NCI-H460 (cell line): Measurements from ENCODE around the gene LRRIQ4. TPM values are rescaled to one million over a fixed set of nuclear protein-coding genes. Genes with fewer than 3 reads are reported as not detected.

Source experiments
- DNase-seq: peaks from one replicate; pipeline ENCODE4 v3.0.0-alpha.2; 2016; ENCODE audit warnings: low read depth; ENCODE audit errors: extremely low read depth
- polyA plus RNA-seq: library from polyadenylated mRNA; depleted of rRNA; stranded (reverse); fragments of >200 nt; gene quantifications from 2 replicates; pipeline ENCODE4 v1.2.3, GENCODE V29; 2014; cell fraction: nucleus; rRNA removed
- total RNA-seq: library from RNA; depleted of rRNA; stranded (reverse); fragments of >200 nt; shearing (Covaris generic); gene quantifications from 2 replicates; pipeline ENCODE4 v1.2.3, GENCODE V29; 2014; rRNA removed

Gene LRRIQ4
- total RNA-seq, result 0.10 and 0.17 TPM in 2 replicates
- polyA plus RNA-seq, result not detected in 2 replicates

DNA sequence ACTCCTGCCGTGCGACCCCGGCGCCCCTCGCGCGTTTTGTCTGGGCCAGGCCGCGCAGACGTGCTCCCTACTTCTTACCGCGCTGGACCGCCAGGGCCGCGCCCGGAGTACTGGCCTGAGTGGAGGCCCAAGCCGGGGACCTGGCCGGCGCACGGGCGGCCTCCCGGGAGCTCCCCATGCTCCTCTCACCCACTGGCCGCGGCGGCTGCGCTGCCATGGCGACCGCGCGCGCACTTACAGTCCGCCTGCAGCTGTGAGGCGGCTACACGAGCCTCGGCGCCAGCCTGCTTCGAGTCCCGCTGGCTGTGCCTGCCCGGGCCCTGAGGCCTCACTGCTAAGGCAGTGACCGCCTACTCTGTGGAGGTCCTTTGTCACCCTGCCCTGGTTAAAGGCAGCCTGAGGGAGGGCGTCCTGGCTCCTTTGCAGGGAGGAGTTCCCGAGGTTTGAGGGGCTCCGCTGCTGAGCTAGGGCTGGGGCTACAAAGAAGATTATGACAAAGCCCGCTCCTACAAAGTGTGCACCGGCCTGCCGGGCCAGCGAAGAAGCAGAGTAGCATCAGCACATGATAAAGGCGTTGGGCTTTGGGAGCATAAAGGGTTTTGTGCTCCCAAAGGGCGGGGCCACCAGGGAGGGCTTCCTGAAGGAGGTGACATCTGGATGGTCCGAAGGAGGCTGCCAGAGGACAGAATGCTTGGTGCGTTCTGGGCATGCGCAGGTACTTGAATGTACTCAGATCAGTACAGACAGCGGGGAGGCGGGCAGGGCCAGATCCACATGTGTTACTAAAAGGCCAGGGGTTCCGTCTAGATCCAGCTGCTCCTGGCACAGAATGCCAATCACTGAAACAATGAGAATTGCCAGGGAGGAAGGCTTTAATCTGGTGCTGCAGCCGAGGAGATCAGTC lies at the start of gene LRRIQ4, which contains the start of gene LRRC34:
Gene LRRIQ4, plus strand, starts transcription at position 539 of the 904 bp plus-strand sequence. CDS start 9,052 bp downstream, outside the sequence.
Gene LRRC34, minus strand, starts transcription at position 573 of the 904 bp plus-strand sequence. Its CDS starts 356 bp downstream, at position 217.
- peak; percentile 84 for DNase-seq

DNA sequence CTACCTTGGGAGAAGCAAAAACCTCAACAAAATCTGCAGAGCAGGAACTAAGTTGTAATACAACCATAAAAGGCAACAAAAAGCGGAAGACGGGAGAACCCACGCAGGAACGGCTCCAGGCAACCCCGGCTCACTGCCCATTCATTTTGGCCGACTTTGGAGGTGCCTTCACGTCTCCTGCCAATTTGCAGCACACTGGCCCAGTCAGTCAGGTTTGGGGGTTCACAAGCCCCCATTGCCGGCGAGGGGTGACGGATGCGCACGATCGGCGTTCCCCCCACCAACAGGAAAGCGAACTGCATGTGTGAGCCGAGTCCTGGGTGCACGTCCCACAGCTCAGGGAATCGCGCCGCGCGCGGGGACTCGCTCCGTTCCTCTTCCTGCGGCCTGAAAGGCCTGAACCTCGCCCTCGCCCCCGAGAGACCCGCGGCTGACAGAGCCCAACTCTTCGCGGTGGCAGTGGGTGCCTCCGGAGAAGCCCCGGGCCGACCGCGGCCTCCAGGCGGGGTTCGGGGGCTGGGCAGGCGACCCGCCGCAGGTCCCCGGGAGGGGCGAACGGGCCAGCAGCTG lies 48.3 kb upstream of the LRRIQ4 start:
- no peak for DNase-seq

DNA sequence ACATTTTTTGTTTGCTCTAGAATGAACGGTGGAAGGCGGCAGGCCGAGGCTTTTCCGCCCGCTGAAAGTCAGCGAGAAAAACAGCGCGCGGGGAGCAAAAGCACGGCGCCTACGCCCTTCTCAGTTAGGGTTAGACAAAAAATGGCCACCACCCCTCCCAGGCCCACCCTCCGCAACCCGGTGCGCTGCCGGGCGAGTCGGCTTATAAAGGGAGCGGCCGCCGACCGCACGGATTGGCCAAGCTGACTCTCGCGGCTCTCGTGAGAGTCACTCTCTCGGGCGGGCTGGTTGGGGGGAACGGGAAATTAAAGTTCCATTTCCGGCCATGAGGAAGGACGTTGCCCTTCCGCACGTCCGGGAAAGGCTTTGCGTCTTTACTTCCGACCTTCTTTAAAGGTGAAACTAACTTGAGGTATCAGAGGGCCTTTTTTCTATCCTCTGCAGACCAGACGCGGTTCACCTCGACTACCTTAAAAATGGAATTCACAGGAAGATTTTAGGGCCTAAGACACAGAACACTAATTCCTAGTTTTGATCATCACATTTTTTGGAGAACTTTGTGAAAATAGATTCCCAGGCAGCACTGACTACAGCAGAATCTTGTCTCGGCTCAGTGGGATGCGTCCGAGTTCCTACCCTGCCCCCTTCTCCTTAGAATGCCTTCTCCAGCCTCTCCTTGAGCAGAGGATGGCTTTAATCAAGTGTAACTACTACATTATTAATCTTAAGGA lies 47.6 kb upstream of the LRRIQ4 start, which contains the start of gene TERC:
Gene TERC, minus strand, starts transcription at position 179 of the 731 bp plus-strand sequence.
- DNase-seq, result peak; percentile 68

DNA sequence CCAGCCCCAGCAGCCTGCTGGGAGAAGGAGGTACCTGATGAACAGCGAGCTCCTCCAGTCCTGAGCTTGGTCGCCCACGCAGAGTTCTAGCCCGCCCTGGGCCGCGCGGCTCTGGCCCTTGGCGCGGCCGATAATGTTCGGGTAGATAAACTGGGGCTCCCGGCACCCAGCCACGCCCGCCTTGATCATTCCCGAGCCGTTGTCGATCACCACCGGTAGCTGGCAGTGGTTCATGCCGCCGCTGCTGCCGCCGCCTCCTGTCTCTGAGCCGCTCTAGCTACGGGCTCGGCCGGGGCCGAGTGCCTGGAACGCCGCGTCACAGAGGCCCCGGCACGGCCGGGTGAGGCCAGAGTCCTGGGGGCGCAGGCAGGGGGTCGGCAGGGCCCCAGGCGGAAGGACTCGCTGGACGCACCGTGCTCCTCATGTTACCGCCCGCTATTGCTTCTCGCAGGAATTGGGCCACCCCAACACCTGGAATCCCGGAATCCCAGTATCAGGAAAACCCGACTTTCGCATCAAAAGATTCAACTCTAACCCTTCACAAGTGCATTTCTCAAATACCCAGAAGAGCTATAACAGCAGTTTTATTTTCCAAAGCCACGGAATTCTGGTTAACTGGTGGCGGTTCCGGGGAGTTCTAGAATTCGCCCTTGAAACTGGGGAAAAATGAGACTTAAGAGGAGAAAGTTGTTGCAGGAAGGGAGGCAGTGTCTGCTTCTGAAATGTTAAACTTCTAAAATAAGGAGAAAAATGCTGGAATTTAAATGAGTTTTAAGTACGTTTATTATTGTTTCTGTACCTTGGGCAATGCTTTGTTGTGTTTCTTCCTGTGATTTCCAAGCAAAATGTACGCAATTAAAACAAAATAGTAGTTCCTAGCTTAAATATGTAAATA lies 43.1 kb upstream of the LRRIQ4 start, which contains the start of gene ACTRT3:
Gene ACTRT3, minus strand, starts transcription at position 275 of the 895 bp plus-strand sequence. Its CDS starts 41 bp downstream, at position 234.
- peak; percentile 35 for DNase-seq

DNA sequence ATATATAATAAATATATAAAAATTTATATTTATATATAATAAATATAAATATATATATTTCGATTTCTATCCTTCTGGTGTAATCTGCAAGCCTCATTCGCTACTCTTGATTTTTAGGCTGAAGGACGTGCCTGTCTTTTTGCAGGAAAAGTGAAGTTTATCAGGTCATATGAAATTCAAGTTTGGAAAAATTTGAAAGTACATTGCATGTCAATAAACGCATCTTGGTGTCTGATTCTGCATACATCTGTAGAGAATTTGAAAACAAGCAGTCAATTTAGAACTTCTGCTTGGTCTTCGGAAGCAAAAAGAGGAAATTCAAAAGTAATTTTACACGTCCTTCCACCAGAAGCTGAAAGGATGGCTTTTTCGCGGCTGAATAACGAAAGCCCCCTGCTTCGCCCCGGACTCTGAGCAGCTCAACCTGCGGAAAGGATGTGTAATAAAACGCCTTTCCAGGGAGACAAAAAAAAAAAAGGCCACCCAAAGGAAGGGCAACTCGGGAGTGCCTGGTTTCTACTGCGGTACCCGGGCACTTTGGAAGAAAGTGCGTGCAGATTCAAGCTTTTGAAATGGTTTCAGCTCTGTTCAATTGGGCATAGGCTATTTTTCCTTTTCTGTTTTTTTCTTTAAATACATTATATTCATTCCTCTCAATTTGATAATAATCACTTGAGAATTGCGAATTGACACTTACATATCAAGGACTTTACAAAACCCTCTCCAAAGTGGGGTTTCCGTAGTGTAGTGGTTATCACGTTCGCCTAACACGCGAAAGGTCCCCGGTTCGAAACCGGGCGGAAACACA lies 41.0 kb upstream of the LRRIQ4 start:
- peak; percentile 75 for DNase-seq

DNA sequence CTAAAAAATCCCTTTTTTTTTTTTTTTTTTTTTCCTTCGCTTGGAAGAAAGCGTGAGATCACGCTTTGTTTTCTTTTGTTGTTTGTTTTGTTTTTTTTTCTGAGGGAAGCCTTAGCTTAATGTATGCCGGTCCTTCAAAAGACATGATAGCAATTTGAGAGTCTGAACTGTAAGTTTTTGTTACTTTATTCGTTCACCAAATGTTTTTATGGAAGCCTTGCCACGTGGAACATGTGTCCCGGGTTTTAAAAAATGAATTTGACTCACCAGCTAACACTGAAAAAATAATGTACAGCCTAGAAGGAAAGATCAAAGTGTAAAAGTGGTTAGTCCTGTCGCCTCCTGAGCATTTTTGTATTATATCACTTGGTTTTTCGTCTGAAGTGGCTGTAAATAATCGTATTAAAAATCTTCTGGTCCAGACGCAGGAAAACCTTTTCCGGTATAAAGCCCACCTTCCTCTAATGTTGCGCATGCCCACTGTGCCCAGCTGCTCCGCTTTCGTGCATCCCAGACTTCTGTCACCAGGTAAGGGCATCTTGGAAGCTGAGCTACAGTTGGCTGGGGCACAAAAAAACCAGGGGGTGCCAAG lies 40.3 kb upstream of the LRRIQ4 start:
- peak; percentile 57 for DNase-seq

DNA sequence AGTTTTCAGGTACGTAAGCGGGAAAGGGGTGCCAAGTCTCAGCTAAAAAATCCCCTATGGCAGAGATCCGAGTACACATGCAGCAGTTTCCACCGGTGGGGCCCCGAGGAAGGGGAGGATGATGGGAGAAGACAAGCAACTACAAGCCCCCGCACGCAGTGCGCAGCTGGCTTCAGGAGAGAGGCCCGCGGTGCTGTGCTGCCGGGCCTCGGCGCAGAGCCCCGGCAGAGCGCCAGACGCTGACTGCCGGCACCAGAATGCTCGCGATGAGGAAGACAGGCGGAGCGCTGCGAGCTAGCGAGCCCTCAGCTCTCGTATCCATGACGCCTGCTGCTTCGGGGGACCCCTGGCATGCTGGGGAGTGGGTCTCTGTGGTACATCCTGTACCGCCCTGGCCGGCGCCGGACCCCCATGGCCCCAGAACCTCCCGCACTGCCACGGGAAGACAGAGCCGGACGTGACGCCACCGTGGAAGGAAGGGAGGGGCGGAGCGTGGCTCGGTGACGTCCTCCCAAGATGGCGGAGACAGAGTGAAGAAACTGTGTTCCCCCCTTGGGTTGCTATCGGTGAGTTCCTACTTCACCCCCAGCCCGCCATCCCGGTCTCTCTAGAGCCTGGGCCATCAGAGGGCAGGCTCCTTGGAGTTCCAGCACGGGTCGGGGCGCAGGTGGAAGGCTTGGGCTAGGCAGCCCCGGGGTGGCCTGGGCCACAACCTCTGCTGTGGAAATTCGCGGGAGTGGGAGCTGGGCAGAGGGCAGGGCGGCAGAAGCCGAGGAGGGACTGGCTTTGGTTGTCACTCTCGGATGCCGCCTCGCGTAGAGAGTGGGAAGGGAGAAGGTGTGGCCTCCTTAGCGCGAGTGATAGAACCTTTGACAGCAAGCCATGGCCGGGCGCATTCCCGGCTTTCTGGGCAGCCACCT lies 39.5 kb upstream of the LRRIQ4 start, which contains the start of gene MYNN:
Gene MYNN, plus strand, starts transcription at position 500 of the 920 bp plus-strand sequence. CDS start 900 bp downstream, outside the sequence.
- peak; percentile 76 for DNase-seq

DNA sequence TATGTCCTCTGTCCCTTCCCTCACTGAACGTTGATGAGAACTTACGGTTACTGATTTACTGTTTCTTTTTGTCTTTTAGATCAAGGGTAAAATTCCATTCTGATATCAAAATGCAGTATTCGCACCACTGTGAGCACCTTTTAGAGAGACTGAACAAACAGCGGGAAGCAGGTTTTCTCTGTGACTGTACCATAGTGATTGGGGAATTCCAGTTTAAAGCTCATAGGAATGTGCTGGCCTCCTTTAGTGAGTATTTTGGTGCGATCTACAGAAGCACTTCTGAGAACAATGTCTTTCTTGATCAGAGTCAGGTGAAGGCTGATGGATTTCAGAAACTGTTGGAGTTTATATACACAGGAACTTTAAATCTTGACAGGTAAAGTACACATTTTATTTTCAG lies 38.5 kb upstream of the LRRIQ4 start:
- DNase-seq, result no peak

DNA sequence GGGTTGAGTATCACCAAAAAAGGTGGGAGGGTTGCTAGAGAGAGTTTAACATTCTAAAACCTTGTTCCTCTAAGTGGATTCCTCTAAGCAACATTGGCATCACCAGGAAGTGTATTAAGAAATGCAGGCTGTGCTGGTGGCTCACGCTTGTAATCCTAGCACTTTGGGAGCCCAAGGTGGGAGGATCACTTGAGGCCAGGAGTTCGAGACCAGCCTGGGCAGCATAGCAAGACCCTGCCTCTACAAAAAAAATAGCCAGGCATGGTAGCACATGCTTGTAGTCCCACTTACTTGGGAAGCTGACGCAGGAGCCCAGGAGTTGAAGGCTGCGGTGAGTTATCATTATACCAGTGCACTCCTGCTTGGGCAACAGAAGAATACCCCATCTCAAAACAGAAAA lies 34.8 kb upstream of the LRRIQ4 start:
- no peak for DNase-seq

DNA sequence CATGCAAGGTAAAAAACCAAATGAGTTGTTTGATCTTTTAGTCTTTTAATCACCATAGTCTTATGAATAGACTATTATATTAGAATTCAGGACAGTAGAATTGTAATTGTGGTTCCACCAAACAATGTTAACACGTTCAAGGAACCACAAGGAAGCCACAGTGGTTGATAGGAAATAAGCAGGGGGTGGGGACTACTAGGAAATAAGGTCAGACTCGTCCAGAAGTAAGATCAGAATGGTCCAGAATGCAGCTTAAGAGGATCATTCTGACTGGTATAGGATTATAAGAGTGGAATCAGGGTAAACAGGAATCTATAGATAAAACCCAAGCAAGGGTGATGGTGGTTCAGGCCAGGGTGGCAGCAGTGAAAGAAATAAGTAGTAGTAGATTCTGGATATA lies 31.9 kb upstream of the LRRIQ4 start:
- no peak for DNase-seq

DNA sequence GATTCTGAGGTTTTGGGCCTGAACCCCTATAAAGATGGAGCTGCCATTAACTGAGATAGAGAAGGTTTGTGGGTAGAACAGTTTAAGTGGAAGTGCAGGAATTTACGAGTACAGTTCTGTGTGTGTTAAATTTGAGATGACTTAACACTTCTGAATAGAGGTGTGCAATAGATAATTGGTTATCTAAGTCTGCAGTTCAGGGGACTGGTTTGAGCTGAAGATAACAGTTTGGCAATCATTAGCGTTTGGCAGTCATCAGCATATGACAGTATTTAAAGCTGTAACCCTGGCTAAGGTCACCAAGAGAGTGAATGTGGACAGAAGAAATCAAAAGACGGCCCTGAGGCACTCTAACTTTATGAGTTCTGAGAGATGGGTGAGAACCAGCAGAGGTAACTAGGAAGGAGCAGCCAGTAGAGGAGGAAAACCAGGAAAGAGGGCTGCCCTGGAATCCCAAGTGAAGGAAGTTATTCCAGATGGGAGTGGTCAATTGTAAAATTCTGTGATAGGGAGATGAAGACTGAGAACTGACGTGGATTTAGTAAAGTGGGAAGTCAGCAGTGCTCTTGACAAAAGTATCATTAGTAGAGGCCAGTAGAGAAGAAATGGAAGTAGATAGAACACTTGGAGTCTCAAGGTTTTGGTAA lies 31.3 kb upstream of the LRRIQ4 start:
- no peak for DNase-seq

DNA sequence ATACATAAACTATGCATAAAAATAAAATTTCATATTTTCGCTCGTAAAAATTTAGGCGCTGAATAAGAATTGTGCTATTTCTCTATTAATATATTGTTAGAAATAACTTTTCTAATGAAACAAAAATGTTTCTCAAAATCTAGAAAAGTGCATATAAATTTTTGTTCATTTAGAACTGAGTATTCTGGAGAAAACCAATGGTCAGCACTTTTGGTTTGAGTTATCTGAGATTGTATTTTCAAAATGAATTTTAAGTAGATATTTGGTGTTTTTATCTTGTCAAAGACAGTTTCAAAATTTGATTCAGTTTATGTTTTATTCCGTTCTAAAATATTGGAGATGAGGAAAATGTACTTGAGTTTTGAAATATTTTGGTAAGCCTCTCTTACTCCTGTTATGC lies 25.6 kb upstream of the LRRIQ4 start:
- no peak for DNase-seq

DNA sequence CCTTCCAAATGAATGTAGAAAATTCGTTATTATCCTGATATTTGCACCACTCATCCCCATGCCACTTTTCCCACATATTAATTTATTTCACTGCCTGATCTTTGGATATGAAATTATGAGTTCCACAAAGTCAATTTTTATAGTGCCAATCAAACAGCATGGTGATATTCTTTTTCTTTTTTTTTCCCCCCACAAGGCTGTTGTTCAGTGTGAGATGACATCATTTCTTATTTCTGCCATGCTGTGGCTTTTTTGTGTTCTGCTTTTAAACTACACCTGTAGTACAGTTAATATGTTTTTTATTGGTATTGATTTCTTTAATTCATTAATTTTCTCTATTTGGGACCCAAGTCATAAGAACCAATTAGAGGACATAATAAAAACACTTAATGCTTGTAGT lies 24.9 kb upstream of the LRRIQ4 start:
- DNase-seq, result no peak

DNA sequence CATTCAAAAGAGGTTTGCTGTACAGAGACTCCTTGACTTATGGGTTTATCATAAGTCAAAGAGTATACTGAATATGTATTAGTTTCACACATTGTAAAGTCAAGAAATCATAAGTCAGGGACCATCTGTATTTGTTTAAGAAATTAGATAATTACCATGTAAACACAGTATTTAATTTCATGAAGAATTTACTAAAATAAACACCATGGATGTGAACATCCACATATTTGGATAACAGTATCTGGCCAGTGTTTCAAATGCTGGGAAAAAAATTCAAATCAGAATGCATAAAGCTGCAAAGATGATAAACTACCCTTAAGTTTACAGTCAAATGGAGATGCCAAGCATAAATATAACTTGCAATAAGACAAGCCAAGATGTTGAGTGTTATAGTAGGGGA lies 22.5 kb upstream of the LRRIQ4 start:
- DNase-seq, result no peak

DNA sequence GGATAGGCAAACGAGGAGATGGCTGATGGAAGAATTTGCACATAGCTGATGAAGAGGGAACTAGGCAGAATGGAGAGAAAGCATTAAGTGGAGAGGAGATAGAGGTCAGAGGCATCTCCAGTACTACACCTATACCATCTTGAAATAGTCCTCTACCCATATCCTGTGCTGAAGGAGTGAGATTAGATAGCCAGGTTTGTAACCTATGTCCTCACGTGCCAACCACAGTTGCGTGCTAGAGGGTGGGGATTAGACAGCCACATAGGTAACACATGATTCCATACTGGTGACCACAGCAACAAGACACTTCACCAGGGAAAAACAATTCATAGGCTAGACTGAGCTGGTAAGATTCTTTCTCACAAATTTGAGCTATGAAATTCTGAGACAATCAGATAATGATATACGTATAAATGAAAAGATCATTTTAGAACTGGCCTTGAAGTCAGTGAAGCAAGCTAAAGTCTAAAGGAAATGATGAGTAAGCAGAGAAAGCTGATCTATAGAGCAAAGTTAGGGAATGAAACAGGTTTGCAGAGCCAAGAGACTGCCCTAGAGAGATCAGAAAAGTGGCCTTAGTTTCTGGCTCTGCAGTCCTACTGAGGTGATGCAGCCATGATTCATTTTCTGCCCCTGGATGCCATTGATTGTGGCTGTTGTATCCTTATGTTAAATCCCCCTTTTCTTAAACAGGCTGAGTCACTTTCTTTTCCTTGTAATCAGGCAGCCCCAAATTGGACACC lies 21.8 kb upstream of the LRRIQ4 start:
- no peak for DNase-seq

DNA sequence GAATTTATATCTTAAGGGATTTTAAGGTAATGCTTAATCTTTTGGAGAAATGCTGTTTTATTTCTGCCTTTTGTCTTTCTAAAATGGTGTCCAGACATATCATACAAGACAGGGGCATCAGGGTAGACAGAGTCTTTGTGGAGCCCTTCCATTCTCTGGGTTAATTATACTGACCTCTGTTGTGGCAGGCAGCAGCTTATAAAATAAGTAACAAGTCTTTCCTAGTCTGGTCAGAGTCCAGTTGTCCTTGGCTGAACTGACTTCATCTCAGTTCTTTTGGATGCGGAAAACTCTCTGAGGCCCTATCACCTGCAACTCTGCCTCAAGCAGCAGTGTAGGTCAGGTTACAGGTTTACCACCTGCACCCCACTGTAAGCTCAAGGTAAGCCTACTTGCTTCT lies 20.3 kb upstream of the LRRIQ4 start:
- no peak for DNase-seq
